NCI-H1930 (cell line): ENCODE results near the gene PDCD2L.
"Not testable (repeated sequence)": the region's sequence is repeated elsewhere in the genome, so short reads cannot be mapped to it uniquely, and the experiment has no call there.

Source experiments
- DNase-seq, 2 experiments: peaks; one replicate each; lab custom pipeline; 2025; lab: John Stamatoyannopoulos, UW

PDCD2L gene

GRCh38 chr19:34375598-34375997 is 28.6 kb upstream of the PDCD2L start:
- DNase-seq = no peak

DNA sequence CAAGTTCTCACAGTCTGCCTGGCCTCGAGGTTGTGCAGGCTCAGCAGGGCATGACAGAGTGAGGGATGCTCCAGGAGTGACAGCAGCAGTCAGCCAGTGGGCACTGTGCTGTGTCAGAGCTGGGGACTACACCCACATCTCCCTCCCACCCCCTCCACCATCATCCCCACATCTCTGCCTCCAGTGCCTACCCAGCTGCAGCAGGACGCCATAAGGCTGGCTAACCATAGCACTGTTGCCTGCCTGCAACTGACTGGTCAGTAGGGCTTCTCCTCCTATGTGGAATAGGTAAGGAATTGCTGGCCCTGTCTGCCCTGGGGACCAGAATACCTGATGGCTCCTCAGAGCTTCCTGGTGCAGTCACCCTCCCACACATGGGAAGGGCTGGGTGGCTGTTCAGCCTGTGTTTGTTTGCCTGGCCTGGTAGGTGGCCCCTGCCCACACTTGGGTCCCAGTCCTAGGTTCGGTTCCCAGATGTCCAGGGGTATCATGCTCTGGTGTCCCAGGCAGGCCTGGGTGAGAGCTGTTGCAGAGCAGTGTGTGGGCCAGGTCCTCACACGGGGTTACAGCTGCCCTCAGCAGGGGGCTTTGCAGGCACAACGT is 23.5 kb upstream of the PDCD2L start:
- DNase-seq = no peak

- DNase-seq = no peak
These were observed 22.6 kb upstream of the PDCD2L start for GRCh38 chr19:34381399-34382251.

GRCh38 chr19:34382471-34382870 is 21.7 kb upstream of the PDCD2L start:
- DNase-seq = no peak

DNA sequence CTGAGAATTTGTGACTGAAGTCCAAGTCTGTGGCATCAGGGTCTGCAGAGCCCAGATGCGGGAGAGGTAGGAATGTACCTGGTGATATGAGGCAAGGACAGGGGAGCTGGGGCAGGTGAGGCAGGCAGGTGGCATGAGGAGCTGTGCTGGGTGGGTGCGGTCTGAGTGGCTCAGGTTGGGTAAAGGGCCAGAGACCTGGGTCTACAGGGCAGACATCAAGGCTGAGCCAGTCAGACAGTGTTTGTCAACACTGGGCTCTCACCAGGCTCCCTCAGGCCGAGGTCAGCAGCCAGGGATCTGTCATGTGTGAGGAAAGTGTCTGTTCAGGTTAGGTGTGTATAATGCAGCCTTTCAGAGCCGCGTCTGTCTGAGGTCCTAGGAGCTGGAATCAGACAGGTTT is 20.6 kb upstream of the PDCD2L start:
- DNase-seq = no peak

GRCh38 chr19:34386645-34387445 is 17.4 kb upstream of the PDCD2L start:
- DNase-seq = no peak

GRCh38 chr19:34387446-34387810 is 16.8 kb upstream of the PDCD2L start:
- DNase-seq = no peak

GRCh38 chr19:34388745-34389144 is 15.5 kb upstream of the PDCD2L start:
- DNase-seq = not testable (repeated sequence)

DNA sequence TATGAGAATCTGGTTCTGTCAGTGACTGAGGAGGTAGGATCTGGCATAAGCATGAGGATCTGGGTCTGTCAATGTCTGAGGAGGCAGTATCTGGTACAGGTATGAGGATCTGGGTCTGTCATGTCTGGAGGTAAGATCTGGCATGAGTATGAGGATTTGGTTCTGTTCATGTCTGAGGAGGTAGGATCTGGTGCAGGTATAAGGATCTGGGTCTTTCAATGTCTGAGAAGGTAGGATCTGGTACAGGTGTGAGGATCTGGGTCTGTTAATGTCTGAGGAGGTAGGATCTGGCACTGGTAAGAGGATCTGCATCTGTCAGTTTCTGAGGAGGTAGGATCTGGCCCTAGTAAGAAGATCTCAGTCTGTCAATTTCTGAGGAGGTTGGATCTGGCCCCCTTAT is 12.4 kb upstream of the PDCD2L start:
- no peak for DNase-seq

GRCh38 chr19:34393031-34393430 is 11.2 kb upstream of the PDCD2L start:
- DNase-seq = no peak

DNA sequence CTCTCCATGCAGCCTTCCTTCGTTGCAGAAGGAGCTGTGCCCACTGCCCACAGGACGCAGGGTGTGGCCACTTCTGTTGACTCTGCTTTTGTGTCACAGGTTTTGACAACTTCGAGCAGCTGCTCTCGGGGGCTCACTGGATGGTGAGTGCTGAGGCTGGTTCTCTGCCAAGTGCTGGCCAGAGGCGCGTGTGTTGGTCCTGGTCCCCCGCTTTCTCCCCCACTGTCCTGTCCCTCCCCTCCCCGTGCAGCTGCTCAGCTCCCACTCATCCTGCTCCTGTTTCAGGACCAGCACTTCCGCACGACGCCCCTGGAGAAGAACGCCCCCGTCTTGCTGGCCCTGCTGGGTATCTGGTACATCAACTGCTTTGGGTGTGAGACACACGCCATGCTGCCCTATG is 10.6 kb upstream of the PDCD2L start:
- DNase-seq = no peak

- no peak for DNase-seq
These were observed 6.3 kb upstream of the PDCD2L start for GRCh38 chr19:34397853-34398252.

DNA sequence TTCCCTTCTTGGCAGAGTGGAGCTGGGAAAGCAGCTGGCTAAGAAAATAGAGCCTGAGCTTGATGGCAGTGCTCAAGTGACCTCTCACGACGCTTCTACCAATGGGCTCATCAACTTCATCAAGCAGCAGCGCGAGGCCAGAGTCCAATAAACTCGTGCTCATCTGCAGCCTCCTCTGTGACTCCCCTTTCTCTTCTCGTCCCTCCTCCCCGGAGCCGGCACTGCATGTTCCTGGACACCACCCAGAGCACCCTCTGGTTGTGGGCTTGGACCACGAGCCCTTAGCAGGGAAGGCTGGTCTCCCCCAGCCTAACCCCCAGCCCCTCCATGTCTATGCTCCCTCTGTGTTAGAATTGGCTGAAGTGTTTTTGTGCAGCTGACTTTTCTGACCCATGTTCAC is 4.3 kb upstream of the PDCD2L start:
- DNase-seq = no peak

DNA sequence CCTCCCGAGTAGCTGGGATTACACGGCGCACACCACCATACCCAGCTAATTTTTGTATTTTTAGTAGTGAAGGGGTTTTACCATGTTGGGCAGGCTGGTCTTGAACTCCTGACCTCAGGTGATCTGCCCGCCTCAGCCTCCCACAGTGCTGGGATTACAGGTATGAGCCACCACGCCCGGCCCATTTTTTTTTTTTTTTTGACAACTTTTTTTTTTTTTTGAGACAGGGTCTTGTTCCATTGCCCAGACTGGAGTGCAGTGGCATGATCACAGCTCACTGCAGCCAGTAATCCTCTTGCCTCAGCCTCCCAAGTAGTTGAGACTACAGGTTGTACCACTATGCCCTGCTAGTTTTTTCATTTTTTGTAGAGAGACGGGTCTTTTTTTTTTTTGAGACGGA is 3.4 kb upstream of the PDCD2L start:
- not testable (repeated sequence) for DNase-seq

DNA sequence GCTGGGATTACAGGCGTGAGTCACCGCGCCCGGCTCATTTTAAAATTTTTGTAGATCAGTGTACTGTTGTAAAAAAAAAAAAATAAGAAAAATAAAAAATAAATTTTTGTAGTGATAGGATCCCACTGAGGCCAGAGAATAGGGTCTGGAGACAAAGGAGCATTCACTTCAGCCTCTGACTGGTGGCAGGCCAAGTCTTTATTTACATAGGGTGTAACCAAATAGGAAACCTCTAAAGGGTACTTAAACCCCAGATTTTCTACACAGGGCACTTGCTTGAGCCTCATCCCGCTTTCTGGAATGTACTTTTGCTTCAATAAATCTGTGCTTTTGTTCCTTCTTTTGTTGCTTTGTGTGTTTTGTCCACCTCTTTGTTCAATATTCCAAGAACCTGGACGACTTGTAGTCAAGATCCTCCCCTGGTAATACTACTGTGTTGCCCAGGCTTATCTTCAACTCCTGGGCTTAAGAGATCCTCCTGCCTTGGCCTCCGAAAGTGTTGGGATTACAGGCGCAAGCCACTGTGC is 2.1 kb upstream of the PDCD2L start:
- no peak for DNase-seq

DNA sequence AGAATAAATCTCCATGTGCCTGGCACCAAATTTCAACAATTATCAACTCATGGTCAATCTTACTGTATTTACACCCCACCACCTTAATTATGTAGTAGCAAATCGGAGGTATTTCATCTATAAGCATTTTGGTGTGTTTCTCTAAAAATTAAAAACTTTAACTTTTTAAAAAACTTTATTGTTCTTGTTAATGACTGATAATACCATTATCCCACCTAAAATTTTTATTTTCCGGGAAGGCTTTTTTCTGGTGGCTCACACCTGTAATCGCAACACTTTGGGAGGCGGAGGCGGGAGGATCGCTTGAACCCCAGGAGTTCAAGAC is 453 bp upstream of the PDCD2L start:
- DNase-seq = no peak

DNA sequence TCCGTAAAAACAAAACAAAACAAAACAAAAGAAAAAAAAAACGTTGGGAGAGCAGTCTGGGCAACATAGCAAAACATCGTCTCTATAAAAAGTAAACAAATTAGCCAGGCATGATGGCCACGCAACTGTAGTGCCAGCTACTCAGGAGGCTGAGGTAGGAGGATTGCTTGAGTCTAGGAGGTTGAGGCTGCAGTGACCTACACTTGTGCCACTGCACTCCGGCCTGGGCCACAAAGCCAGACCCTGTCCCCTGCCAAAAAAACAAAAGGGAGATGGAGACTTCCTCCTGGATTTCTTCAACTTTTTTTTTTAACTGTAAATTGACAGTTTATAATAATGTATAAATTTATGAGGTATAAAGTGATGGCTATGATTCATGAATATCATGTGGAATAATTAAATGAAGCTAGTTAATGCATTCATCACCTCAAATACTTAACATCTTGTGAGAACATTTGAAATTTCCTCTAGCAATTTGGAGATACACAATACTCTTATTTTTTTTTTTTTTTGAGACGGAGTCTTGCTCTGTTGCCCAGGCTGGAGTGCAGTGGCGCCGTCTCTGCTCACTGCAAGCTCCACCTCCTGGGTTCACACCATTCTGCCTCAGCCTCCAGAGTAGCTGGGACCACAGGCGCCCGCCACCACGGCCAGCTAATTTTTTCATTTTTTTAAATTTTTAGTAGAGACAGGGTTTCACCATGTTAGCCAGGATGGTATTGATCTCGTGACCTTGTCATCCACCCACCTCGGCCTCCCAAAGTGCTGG is 1.9 kb downstream of the PDCD2L start:
- DNase-seq = no peak

DNA sequence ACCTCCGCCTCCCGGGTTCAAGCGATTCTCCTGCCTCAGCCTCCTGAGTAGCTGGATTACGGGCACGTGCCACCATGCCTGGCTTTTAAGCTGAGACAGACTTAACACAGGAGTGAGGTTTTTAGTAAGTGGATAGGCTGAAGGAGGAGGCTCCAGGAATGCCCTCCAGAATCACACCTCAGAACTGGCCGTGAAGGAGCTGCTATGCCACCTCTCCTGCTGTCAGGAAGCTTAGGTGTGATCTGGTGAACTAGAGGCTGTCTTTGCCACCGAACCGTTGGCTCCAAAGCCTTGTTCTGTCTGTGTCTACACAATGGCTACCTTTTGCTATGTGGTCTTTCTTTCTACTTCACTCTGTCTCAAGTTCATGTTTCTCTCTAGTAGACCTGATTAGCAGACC is 4.2 kb downstream of the PDCD2L start:
- DNase-seq = no peak

DNA sequence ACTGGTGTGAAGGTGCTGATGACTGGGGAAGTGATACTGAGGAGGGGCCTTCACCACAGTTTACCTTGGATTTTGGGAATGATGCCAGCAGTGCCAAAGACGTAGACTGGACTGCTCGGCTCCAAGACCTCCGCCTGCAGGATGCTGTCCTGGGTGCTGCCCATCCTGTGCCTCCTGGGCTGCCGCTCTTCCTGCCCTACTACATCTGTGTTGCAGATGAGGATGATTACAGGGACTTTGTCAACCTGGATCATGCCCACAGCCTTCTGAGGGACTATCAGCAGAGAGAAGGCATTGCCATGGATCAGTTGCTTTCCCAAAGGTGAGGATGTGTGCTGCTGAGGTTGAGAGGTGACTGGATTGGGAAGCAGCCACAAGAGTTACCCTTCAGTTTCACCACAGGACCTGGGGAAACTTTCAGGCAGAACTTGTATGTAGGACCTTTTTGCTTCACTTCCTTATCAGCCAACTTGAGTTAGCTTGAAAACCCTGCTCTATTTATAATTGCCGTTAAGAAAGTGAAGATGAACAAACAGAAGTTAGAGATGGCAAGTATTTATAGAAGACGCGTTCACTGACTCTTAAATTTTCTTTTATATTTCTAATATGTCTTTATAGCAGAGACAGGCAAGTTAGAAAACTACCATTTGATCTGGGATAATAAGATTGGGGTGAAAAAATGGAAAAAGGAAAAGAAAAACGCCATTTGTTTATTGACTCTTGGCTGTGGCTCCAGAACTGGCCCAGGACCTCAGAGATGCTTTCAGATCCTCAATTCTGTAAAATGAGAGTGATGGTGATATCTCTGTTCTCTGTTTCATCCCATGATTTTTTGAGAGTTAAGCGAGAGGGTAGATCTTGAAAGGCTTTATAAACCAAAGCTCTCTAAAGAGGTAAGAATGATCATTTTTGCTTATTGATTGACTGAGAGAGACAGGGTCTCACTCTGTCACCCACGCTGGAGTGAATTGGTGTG is 5.3 kb downstream of the PDCD2L start:
- DNase-seq = no peak

GRCh38 chr19:34411216-34411615 is 7.0 kb downstream of the PDCD2L start:
- no peak for DNase-seq

DNA sequence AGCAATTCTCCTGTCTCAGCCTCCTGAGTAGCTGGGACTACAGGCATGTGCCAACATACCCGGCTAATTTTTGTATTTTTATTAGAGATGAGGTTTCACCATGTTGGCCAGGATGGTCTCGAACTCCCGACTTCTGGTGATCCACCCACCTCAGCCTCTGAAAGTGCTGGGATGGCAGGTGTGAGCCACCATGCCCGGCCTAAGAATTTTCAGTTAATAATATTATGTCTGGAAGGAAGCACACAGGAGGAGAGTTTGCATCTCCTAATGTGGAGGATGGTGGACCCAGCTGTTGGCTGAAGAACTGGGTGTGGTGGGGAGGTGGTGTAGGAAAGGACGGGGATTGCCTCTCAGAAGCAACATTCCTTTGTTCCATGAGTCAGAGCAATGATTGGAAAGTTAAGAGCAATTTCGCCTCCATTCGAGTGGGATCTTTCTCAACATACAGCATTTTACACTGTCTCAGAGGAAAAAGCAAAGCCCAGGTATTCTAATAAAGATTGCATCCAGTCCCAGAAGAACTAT is 11.9 kb downstream of the PDCD2L start:
- no peak for DNase-seq
